ENCODE measurements around the gene GSDME.

GSDME gene

GRCh38 chr7:24720283-24720682 is 37.0 kb downstream of the GSDME start:
- no peak overlapping the region for H3K27ac Mint-ChIP-seq
- no peak overlapping the region for H3K4me3 Mint-ChIP-seq
- no peak for TF ChIP-seq CTCF (IDR thresholded peaks at IDR 0.05; ENCODE audit: unreplicated experiment in 3 of 3)
- H3K36me3 Mint-ChIP-seq (ENCODE audit: low read depth) = no peaks in the 10 kb centered on the region
- no peaks in the 10 kb centered on the region for H3K9me3 Mint-ChIP-seq
- peaks cover 7% of the 10 kb centered on the region for H3K4me1 Mint-ChIP-seq
- peaks cover 4% of the 10 kb centered on the region for H3K27me3 Mint-ChIP-seq (ENCODE audit: low read depth)

- peaks cover 4% of the 10 kb centered on the region for H3K36me3 Mint-ChIP-seq (ENCODE audit: low read depth)
- no peak overlapping the region for H3K4me3 Mint-ChIP-seq
- H3K27me3 Mint-ChIP-seq (ENCODE audit: low read depth) = peaks cover 4% of the 10 kb centered on the region
- peak overlapping the region in 1 of 3 experiments; percentile 54 for H3K27ac Mint-ChIP-seq
- no peak for TF ChIP-seq CTCF (IDR thresholded peaks at IDR 0.05; ENCODE audit: unreplicated experiment in 3 of 3)
- peaks cover 7% of the 10 kb centered on the region for H3K4me1 Mint-ChIP-seq
- no peaks in the 10 kb centered on the region for H3K9me3 Mint-ChIP-seq
Observed at GRCh38 chr7:24718977-24719491, 38.2 kb downstream of the GSDME start.

- no peak overlapping the region for H3K4me3 Mint-ChIP-seq
- TF ChIP-seq CTCF (IDR thresholded peaks at IDR 0.05; ENCODE audit: unreplicated experiment in 3 of 3) = no peak
- no peak overlapping the region for H3K27ac Mint-ChIP-seq
- H3K4me1 Mint-ChIP-seq = peaks cover 7% of the 10 kb centered on the region
- H3K27me3 Mint-ChIP-seq (ENCODE audit: low read depth) = peaks cover 4% of the 10 kb centered on the region
- H3K9me3 Mint-ChIP-seq = no peaks in the 10 kb centered on the region
- peaks cover 4% of the 10 kb centered on the region for H3K36me3 Mint-ChIP-seq (ENCODE audit: low read depth)
Observed at GRCh38 chr7:24718431-24718831, 38.8 kb downstream of the GSDME start.

- Mint-ChIP-seq H3K9me3 (no peaks in the 10 kb centered on the region), H3K4me1 (peaks cover 7% of the 10 kb centered on the region), H3K27me3 (ENCODE audit: low read depth) (peaks cover 4% of the 10 kb centered on the region), H3K27ac (no peak overlapping the region), H3K36me3 (ENCODE audit: low read depth) (peaks cover 4% of the 10 kb centered on the region), H3K4me3 (no peak overlapping the region)
- TF ChIP-seq CTCF (IDR thresholded peaks at IDR 0.05; ENCODE audit: unreplicated experiment in 3 of 3) = no peak
Observed at GRCh38 chr7:24717694-24718320, 39.5 kb downstream of the GSDME start.

GRCh38 chr7:24717247-24717622 is 40.0 kb downstream of the GSDME start:
- peaks cover 4% of the 10 kb centered on the region for H3K36me3 Mint-ChIP-seq (ENCODE audit: low read depth)
- no peaks in the 10 kb centered on the region for H3K9me3 Mint-ChIP-seq
- TF ChIP-seq CTCF (IDR thresholded peaks at IDR 0.05; ENCODE audit: unreplicated experiment in 3 of 3) = no peak
- peaks cover 4% of the 10 kb centered on the region for H3K27me3 Mint-ChIP-seq (ENCODE audit: low read depth)
- H3K27ac Mint-ChIP-seq = no peak overlapping the region
- H3K4me3 Mint-ChIP-seq = no peak overlapping the region
- H3K4me1 Mint-ChIP-seq = peaks cover 7% of the 10 kb centered on the region
